Activated CD4-positive, alpha-beta T cell treated with anti-CD3 and anti-CD28 coated beads, Interleukin-2, amount 10 ng/mL, durations not matched to agents 7 days and 5 days (primary cell): Measurements from ENCODE around the gene HERC3. TPM values are rescaled to one million over a fixed set of nuclear protein-coding genes. Genes with fewer than 3 reads are reported as not detected.

Experiments
- CTCF ChIA-PET: fragments of 350-600 bp; sonication (Branson Sonifier 250); formaldehyde crosslinking; loops from one replicate; lab custom pipeline; 2021; ENCODE audit warnings: antibody characterized with exemption; lab: Charles Lee
- POLR2A ChIA-PET: fragments of 350-600 bp; sonication (Branson Sonifier 250); formaldehyde crosslinking; loops from one replicate; lab custom pipeline; 2021; ENCODE audit warnings: antibody characterized with exemption; lab: Charles Lee
- DNase-seq: peaks from one replicate; pipeline ENCODE4 v3.0.0-alpha.2; 2020
- H3K27ac Mint-ChIP-seq: one replicate; pipeline ENCODE4 v1.8.0; 2021; ENCODE audit warnings: mild to moderate bottlenecking, moderate library complexity, mixed read lengths
- H3K27me3 Mint-ChIP-seq: one replicate; pipeline ENCODE4 v1.8.0; 2021; ENCODE audit warnings: mixed read lengths
- H3K36me3 Mint-ChIP-seq: one replicate; pipeline ENCODE4 v1.8.0; 2021; ENCODE audit warnings: low read depth, mixed read lengths
- H3K4me1 Mint-ChIP-seq: one replicate; pipeline ENCODE4 v1.8.0; 2021; ENCODE audit warnings: mixed read lengths
- H3K4me3 Mint-ChIP-seq: one replicate; pipeline ENCODE4 v1.8.0; 2021; ENCODE audit warnings: mild to moderate bottlenecking, moderate library complexity, mixed read lengths
- H3K9me3 Mint-ChIP-seq: one replicate; pipeline ENCODE4 v1.8.0; 2021; ENCODE audit warnings: mixed read lengths
- total RNA-seq, 2 experiments: library from RNA; stranded (reverse); gene quantifications; one replicate each; pipeline ENCODE4 v1.2.3, GENCODE V29; 2021

Gene HERC3
- total RNA-seq, 2 experiments from 2014 or later: 28.1 to 33.3 TPM

- Mint-ChIP-seq H3K9me3 (peaks cover 6% of the 10 kb centered on the region), H3K27me3 (no peaks in the 10 kb centered on the region), H3K4me3 (no peak overlapping the region), H3K27ac (no peak overlapping the region), H3K36me3 (peaks cover 3% of the 10 kb centered on the region), H3K4me1 (peaks cover 4% of the 10 kb centered on the region)
- ChIA-PET POLR2A (no interaction called here), CTCF (interaction anchor here (1.5 kb wide), 1 partner anchor 10 kb away, joined by 4 read pairs; no protein-coding TSS in a partner anchor)
- DNase-seq: no peak
These were observed 54.4 kb downstream of the HERC3 start for GRCh38 chr4:88646528-88647280.

GRCh38 chr4:88649716-88650115 is 57.4 kb downstream of the HERC3 start:
- H3K4me3 Mint-ChIP-seq: no peak overlapping the region
- no peaks in the 10 kb centered on the region for H3K27me3 Mint-ChIP-seq
- no peak overlapping the region for H3K27ac Mint-ChIP-seq
- no peak for DNase-seq
- H3K4me1 Mint-ChIP-seq: peaks cover 12% of the 10 kb centered on the region
- POLR2A ChIA-PET: no interaction called here
- peaks cover 9% of the 10 kb centered on the region for H3K36me3 Mint-ChIP-seq
- CTCF ChIA-PET: no interaction called here
- H3K9me3 Mint-ChIP-seq: no peaks in the 10 kb centered on the region

- Mint-ChIP-seq H3K9me3 (no peaks in the 10 kb centered on the region), H3K4me3 (no peak overlapping the region), H3K27ac (no peak overlapping the region), H3K4me1 (peaks cover 9% of the 10 kb centered on the region), H3K36me3 (peaks cover 21% of the 10 kb centered on the region), H3K27me3 (no peaks in the 10 kb centered on the region)
- CTCF ChIA-PET: interaction anchor here (0.6 to 1.1 kb wide), 4 partner anchors 8 to 673 kb away, joined by 3 to 5 read pairs (median 4); no protein-coding TSS in a partner anchor
- no peak for DNase-seq
- POLR2A ChIA-PET: no interaction called here
These were observed 61.2 kb downstream of the HERC3 start for GRCh38 chr4:88653371-88653946.

- POLR2A ChIA-PET: no interaction called here
- CTCF ChIA-PET: interaction anchor here (0.8 to 0.9 kb wide), 2 partner anchors 26 to 81 kb away, joined by 3 read pairs; no protein-coding TSS in a partner anchor
- H3K27me3 Mint-ChIP-seq: no peaks in the 10 kb centered on the region
- peaks cover 20% of the 10 kb centered on the region for H3K4me1 Mint-ChIP-seq
- no peak for DNase-seq
- H3K27ac Mint-ChIP-seq: no peak overlapping the region
- peaks cover 21% of the 10 kb centered on the region for H3K36me3 Mint-ChIP-seq
- H3K9me3 Mint-ChIP-seq: no peaks in the 10 kb centered on the region
- no peak overlapping the region for H3K4me3 Mint-ChIP-seq
These were observed 62.9 kb downstream of the HERC3 start for GRCh38 chr4:88655226-88655625.

- Mint-ChIP-seq H3K36me3 (peaks cover 19% of the 10 kb centered on the region), H3K27me3 (no peaks in the 10 kb centered on the region), H3K27ac (no peak overlapping the region), H3K4me3 (no peak overlapping the region), H3K9me3 (no peaks in the 10 kb centered on the region), H3K4me1 (peaks cover 13% of the 10 kb centered on the region)
- ChIA-PET CTCF (interaction anchor here (0.6 to 1.1 kb wide), 5 partner anchors 23 to 136 kb away, joined by 3 to 10 read pairs (median 3); partner anchors contain the start of gene PYURF), POLR2A (no interaction called here)
- DNase-seq: peak; percentile 48
These were observed 67.0 kb downstream of the HERC3 start for GRCh38 chr4:88659055-88659889.

GRCh38 chr4:88659890-88660208 is 67.6 kb downstream of the HERC3 start:
- no peaks in the 10 kb centered on the region for H3K27me3 Mint-ChIP-seq
- peaks cover 20% of the 10 kb centered on the region for H3K36me3 Mint-ChIP-seq
- CTCF ChIA-PET: interaction anchor here (1.0 to 1.1 kb wide), 2 partner anchors 49 to 120 kb away, joined by 3 to 10 read pairs; no protein-coding TSS in a partner anchor
- no peak overlapping the region for H3K27ac Mint-ChIP-seq
- H3K4me3 Mint-ChIP-seq: no peak overlapping the region
- DNase-seq: no peak
- no peaks in the 10 kb centered on the region for H3K9me3 Mint-ChIP-seq
- H3K4me1 Mint-ChIP-seq: peaks cover 13% of the 10 kb centered on the region
- POLR2A ChIA-PET: no interaction called here

- no peak for DNase-seq
- Mint-ChIP-seq H3K27ac (peak overlapping the region; percentile 31), H3K4me1 (peaks cover 13% of the 10 kb centered on the region), H3K9me3 (no peaks in the 10 kb centered on the region), H3K36me3 (peaks cover 13% of the 10 kb centered on the region), H3K4me3 (no peak overlapping the region), H3K27me3 (no peaks in the 10 kb centered on the region)
- ChIA-PET POLR2A (no interaction called here), CTCF (interaction anchor here (1.4 to 1.6 kb wide), 2 partner anchors 8 to 10 kb away, joined by 5 read pairs; no protein-coding TSS in a partner anchor)
These were observed 68.4 kb downstream of the HERC3 start for GRCh38 chr4:88660446-88661294.

- Mint-ChIP-seq H3K36me3 (peaks cover 6% of the 10 kb centered on the region), H3K9me3 (no peaks in the 10 kb centered on the region), H3K27ac (no peak overlapping the region), H3K4me1 (peaks cover 13% of the 10 kb centered on the region), H3K4me3 (no peak overlapping the region), H3K27me3 (no peaks in the 10 kb centered on the region)
- ChIA-PET CTCF (interaction anchor here (1.4 to 1.6 kb wide), 2 partner anchors 9 kb away, joined by 5 read pairs; no protein-coding TSS in a partner anchor), POLR2A (no interaction called here)
- DNase-seq: no peak
These were observed 69.5 kb downstream of the HERC3 start for GRCh38 chr4:88661739-88662138.

GRCh38 chr4:88672987-88673386 is 80.7 kb downstream of the HERC3 start:
- Mint-ChIP-seq H3K4me1 (peaks cover 4% of the 10 kb centered on the region), H3K27me3 (no peaks in the 10 kb centered on the region), H3K27ac (no peak overlapping the region), H3K4me3 (no peak overlapping the region), H3K9me3 (no peaks in the 10 kb centered on the region), H3K36me3 (peaks cover 25% of the 10 kb centered on the region)
- peak; percentile 40 for DNase-seq
- ChIA-PET CTCF (interaction anchor here (0.6 kb wide), 1 partner anchor 71 kb away, joined by 3 read pairs; no protein-coding TSS in a partner anchor), POLR2A (no interaction called here)

GRCh38 chr4:88673886-88674285 is 81.6 kb downstream of the HERC3 start:
- peaks cover 4% of the 10 kb centered on the region for H3K4me1 Mint-ChIP-seq
- CTCF ChIA-PET: no interaction called here
- no peak overlapping the region for H3K27ac Mint-ChIP-seq
- no peak overlapping the region for H3K4me3 Mint-ChIP-seq
- H3K36me3 Mint-ChIP-seq: peaks cover 27% of the 10 kb centered on the region
- no peaks in the 10 kb centered on the region for H3K9me3 Mint-ChIP-seq
- no peak for DNase-seq
- POLR2A ChIA-PET: no interaction called here
- no peaks in the 10 kb centered on the region for H3K27me3 Mint-ChIP-seq

- ChIA-PET CTCF (no interaction called here), POLR2A (no interaction called here)
- Mint-ChIP-seq H3K4me3 (no peak overlapping the region), H3K27ac (no peak overlapping the region), H3K36me3 (peaks cover 28% of the 10 kb centered on the region), H3K9me3 (no peaks in the 10 kb centered on the region), H3K4me1 (peaks cover 4% of the 10 kb centered on the region), H3K27me3 (no peaks in the 10 kb centered on the region)
- no peak for DNase-seq
These were observed 82.3 kb downstream of the HERC3 start for GRCh38 chr4:88674565-88674964.

GRCh38 chr4:88674979-88675378 is 82.7 kb downstream of the HERC3 start:
- ChIA-PET CTCF (no interaction called here), POLR2A (no interaction called here)
- Mint-ChIP-seq H3K36me3 (peaks cover 32% of the 10 kb centered on the region), H3K27ac (no peak overlapping the region), H3K4me1 (peaks cover 4% of the 10 kb centered on the region), H3K27me3 (no peaks in the 10 kb centered on the region), H3K4me3 (no peak overlapping the region), H3K9me3 (no peaks in the 10 kb centered on the region)
- no peak for DNase-seq
